Activated CD4-positive, alpha-beta T cell treated with anti-CD3 and anti-CD28 coated beads, Interleukin-2, amount 50 U/mL, for 4 hours (primary cell): ENCODE results near the gene ZCCHC2.

Experiments
- DNase-seq, 2 experiments: peaks; one replicate each; pipeline ENCODE4 v3.0.0-alpha.2; 2020

The ZCCHC2 gene

DNA sequence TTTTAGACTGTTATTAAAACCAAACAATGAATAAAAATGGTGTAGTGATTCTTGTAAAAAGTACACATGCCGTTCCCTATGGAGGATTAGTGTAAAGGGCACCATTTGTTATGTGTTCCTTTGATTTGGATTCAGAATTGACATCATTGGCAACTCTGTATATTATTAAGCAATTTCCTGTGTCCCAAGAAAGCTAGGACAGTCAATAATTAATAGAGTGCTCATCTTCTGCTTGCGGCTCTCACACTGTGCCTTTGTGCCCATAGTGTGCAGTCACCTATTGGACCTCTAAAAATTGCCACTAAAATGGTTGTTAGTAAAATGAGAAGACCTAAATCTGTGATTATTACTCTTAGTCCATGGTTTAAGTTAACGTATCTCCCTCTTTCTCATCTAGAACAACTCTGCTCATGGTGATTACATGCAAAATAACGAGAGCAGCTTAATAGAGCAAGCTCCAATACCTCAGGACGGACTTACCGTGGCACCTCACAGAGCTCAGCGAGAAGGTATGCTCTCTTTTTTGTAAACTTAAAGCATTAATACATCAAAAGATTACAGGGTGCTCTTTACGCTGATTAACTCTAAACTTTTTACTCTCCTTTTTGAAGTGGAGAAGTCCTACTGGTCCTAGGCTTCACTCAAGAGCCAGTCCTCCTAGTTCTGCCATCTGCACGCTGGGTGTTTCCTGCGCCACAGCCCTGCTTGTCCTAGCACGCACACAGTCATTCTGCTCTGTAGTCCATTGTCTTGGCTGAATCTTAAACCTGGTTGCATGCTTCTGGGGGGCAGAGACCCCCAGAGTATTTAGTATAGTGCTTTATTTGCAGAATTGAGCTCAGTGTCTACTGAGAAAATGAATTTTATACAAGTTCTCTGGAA is 16.7 kb downstream of the ZCCHC2 start:
- no peak for DNase-seq

DNA sequence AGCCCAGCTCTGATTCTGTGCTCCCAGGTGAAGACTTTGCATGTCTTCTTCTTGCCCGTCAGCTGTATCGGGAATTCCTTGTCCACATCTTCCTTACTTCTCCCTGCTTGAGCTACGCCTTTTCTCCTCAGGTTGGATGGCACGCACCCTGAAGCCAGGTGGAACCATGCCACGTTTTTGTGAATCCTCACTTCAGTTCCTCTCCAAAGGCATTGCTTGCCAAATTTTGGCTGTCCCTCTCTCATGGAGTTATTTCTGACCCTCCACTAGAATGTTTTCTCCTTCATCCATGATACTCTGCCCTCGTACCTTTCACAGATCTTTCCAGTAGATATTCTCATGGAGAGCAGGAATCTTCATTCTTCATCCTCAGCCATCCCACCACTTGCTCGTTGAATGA is 20.2 kb downstream of the ZCCHC2 start:
- DNase-seq, result no peak

DNA sequence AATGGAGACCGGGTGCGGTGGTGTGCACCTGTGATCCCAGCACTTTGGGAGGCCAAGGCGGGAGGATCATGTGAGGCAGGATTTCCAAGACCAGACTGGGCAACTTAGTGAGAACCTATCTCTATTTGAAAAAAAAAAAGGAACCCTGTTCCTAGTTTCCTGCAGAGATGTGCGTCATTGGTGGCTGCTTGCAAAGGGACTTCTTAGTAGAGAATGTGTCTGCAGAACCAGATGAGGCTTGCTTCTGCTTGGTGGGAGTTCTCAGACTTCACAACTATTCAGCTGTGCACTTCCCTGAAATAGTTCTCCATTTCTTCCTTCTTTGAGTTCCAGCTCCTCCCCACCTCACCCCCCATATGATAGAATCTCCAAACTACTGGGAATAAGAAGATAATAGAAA is 22.3 kb downstream of the ZCCHC2 start:
- no peak for DNase-seq

DNA sequence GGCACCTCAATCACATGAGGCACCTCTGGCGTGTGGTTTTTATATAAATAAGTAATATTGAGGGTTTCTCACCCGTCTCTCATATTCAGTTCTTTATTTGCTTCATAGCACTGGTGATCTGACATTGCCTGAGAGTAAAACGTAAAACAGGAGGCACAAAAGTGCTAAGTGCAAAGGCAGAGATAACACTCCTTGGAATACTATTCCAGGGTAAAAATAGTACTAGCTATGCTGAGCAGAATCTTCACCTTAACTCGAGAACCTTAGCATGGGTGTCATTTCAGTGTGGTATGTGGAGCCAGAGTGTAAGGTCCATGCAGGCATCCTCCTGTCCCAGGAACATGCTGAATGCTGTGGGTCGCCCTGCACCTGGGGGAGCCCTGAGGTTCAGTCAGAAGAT is 26.9 kb downstream of the ZCCHC2 start:
- DNase-seq, result no peak

DNA sequence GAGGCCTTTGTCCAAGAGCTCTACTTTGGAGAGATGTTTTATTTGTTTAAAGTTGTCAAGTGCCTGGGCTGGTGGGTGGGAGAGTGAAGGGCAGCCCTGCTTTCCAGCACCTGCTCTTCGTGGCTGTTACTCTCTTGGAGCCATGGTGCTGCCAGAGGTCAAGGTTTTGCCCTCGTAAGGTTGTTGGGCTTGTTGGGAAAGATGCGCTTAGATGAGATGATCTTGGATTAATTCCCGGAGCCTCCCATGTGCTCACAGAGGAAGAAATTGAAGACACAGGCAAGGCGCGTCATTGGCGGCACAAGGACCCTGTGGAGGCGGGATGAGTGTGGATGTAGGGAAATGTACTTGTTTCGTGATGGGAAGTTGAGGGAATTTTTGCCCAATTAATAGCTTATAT is 27.9 kb downstream of the ZCCHC2 start:
- no peak for DNase-seq

DNA sequence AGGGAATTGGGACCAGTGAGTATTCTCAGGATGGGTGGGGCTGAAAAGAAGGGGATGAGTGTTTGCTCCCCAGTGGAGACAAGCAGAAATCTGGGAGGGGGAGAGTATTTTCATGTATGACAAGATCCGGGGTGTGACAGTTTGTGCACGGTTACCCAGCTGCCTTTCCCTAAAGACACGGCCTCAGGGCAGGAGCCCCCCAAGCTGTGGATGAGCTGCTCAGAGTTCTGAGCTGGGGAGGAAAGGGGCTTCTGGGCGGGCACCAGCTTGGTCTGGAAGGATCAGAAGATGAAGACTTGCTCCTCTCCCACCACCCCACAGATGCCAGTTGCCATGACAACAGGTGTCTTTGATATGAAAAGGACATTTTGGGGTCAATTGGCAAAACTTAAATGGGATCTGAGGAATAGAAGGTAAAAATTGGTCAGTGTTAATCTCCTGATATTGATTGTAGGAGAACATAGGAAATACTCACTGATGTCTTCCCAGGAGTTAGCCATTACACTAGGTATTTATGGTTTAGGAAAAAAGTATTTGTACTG is 29.2 kb downstream of the ZCCHC2 start:
- no peak for DNase-seq

DNA sequence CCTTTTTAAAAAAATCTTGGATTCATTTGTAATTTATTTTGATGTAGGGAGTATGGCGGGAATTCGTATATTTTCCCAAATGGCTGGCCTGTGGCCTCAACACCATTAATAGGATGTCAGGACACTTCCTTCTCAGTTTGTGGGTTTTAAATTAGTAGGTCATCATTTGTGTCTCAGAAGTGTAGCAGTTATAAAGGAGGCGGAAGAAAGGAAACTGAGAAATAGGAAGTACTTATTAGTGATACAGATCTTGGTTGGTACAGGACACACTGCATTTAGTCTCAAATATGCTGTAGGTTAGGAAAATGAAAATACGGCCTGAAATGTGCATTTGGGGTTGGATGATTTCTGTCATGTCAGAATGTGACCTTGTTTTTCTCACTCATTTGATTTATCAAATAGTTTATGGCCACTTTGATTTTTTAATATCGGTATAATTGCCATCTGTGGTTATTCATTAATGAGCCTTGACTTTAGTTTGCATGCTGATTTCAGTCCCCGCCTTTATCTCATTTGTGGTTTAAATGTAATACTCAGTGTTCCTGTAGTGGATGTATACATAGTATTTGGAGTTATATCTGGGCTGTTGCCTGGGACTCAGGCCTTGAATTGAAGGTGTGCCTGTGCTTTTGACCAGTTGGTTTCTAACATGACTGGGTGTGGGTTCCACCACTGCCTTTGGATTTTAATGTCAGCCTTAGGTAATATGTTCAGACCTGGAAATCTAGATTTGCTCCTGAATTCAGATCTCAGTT is 31.4 kb downstream of the ZCCHC2 start:
- DNase-seq, result no peak

DNA sequence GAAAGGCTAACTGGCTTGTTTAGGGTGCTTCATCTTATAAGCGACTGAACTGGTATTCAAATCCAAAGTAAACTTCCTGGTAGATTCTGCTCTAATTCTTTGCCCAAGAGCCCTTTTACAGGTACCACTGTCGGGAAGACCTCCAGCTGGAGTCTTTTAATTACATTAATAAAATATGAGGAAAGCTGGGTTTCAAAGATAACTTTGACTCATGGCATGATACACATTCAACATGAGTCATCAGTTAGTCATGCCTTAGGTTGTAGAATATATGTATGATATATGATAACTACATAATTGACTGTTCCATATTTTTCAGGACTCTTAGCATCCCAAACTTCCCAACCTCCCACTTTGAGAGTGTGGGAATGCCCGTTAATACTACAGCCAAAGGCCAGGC is 32.3 kb downstream of the ZCCHC2 start:
- no peak for DNase-seq

DNA sequence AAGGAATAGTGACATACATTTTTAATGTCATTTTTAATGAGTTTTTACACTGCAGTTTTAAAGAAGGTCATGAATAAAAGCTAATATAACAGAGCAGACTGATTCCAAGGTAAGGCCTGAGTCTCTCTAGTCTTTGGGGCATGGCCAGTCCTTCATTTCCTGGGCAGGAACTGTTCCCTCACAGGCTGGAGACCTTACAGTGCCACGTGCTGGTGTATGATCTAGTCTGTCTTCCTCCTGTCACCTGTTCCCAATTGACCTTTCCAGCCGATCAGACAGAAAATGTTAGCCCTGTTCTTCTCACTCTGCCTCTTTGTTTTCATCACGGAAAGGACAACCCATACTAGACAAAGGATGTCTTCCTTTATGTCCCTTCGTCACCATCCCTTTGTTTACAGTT is 33.6 kb downstream of the ZCCHC2 start:
- DNase-seq, result no peak

DNA sequence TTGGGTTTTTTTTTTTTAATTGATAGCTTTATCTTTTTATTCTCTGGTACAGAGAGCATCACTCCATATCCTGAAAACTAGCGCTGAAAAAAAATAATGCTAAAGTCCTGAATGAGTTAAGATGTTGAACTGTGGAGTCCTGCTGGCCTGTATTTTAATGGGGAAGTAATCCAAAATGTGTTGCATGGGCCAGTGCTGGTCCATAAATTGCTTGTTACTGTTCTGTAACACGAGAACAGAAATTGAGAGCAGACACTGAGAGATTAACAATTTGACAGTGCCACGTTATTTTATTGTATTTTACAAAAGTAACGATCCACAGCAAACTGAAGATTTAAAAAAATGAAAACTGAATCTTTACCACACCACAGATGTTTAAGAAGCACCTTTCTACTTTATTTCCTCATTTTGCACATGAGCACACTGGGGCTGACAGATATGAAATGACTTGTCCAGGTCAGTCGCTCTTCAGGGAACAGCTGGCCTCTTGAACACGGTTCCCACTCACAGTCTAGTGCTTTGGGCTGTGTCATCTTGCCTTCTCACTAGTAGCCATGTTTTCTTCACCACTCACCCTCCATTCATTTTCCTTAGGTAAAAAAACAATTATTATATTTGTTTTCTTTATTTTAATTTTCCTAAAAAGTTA is 35.3 kb downstream of the ZCCHC2 start:
- no peak for DNase-seq

DNA sequence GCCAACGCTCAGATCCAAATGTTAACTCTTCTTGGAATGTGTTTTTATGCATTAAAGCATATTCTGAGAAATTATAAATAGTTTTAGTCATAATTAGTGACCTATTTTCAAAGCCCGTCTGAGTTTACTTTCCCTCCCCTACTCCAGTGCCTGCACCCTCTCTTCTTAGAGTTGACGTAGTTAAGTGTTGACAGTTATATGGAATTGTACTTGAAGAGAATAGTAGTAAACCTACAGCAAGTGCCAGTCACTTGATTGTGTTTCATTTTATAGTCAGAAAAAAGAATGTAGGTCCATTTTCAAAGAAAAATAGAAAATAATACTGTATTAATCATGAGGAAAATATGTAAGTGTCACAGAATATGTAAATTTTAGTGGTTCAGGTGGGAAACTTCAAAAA is 41.2 kb downstream of the ZCCHC2 start:
- DNase-seq, result no peak

DNA sequence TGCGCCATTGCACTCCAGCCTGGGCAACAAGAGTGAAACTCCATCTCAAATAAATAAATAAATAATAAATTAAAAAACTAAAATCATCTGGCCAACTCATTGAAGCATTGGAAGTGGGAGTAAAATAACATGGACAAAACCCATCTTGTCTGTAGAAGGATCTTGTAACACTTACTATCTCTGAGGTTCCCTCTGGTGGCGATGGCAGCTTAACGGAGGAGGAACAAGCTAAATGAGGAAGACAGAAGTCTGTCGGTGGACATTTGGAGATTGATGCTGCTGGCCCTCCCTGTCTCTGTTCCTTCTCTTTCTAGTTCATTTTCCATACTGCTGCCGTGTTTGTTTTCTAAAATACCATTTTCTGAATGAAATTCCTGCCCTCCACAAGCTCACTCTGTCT is 43.4 kb downstream of the ZCCHC2 start:
- no peak for DNase-seq

DNA sequence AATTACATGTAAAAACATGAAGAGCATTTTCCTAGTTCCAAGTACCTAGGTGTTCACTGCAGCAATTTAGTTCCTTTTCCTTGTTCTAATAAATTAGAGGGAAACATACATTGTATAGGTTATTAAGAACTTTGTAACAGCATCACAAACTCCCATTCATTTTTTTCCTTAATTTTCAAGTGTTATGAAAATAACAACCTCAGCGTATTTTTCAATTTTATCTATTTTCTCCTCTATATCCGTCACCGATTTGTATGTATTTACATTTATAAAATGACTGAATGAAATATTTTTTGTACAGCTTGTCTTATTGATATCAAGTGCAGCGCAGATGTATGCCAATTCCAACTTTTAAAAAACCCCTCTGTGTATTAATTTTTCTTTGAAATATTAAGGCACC is 44.0 kb downstream of the ZCCHC2 start:
- DNase-seq, result no peak

DNA sequence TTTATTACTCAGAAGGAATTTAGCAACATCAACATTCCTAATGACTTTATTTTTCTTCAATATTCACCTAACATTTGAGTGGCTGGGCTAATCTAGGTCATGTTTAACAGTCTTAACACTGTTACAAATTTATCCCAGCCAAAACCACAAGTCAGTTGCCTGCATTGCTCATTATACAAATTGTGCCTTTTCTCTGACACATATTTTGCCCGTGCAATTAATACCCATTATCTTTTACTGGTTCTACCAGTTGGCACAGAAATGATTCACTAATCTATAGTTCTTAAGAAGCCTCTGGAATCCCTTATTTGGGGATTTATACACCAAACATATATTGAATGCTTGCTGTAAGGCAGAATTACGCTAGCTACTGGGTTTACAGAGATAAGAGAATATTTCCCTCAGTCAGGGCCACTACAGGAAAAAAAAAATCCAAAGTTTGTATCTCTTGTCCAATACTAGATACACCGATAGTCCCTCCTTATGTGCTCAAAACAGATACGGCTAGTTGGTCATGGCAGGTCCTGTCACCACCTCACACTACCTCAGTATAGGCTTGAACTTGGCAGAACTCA is 46.3 kb downstream of the ZCCHC2 start:
- DNase-seq, result no peak

DNA sequence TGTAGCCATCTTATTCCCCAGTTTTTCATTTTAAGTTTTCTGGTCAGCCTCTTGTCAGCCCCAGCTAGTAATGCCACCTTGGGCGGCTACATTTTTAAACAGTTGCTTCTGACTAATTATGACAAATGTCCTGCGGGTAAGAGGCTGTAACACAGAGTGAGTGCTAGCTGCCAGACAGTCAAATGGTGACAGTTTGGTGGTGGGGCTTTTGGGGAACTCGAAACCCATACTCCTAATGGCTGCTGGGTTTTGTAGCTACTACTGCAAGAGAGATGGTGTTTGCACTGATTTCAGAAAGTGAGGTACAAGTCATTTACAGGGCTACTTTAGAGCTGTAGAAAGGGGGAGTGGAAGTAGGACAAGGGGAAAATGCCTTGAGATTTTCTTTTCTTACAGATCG is 48.2 kb downstream of the ZCCHC2 start:
- no peak for DNase-seq

DNA sequence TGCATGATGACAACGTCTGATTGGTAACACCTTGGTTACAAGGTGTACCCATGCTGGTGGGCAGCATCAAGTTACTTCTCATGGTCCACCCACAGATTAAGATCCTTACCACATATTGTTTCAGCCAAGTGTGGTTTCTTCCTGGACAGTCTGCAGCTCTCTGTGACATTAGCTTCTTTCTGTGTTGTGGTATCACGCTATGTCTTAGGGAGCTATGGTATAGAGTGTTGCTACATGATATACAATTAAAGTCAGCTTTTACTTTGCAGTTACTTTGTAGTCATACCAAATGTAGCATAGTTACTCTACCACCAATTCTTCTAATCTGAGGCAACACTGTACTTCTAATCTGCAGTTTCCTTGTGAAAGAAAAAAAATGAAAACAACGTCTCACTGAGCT is 48.8 kb downstream of the ZCCHC2 start:
- no peak for DNase-seq

DNA sequence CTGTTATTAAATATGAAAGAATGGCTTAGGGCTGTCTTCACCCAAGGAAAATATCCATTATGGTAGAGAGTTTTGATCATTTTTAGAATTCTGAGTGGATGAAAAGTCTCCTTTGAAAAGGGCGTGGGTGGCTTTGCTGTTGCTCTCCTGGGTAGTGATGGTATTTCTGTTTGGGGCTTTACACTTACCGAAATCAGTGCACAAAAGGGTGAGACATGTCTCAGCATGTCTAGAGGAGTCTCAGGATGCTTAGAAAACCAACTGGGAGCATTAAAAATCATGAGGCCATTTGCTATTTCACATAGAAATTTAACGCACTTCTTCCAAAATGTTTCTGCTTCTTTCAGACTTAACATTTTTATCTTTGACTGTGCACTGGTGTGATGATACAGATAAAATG is 49.6 kb downstream of the ZCCHC2 start:
- no peak for DNase-seq

DNA sequence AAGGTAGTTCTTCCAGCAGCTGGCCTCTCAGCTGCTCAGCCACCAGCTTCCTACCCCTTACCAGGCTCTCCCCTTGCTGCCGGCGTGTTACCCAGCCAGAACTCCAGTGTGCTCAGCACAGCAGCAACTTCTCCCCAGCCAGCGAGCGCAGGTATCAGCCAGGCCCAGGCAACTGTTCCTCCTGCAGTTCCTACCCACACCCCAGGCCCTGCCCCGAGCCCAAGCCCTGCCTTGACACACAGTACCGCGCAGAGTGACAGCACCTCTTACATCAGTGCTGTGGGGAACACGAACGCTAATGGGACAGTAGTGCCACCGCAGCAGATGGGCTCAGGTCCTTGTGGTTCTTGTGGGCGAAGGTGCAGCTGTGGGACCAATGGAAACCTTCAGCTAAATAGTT is 52.0 kb downstream of the ZCCHC2 start:
- no peak for DNase-seq

DNA sequence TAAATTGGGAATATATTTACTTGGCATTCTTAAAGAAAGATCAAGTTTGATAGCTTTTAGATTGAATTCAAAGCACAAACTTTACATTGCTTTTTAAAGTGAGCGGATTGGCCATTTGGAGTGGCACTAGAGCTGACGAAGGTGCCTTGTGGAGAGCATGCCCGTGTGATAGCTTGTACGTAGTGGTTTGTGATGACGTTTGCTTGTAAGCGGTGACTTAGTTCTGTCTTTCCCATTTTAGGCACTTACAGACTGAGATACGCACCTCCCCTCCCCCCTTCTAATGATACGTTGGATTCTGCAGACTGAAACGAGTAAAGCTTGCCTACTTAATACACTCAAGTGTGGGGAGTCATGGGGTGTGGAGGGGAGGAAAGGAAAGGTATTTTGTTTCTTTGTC is 53.4 kb downstream of the ZCCHC2 start:
- no peak for DNase-seq

DNA sequence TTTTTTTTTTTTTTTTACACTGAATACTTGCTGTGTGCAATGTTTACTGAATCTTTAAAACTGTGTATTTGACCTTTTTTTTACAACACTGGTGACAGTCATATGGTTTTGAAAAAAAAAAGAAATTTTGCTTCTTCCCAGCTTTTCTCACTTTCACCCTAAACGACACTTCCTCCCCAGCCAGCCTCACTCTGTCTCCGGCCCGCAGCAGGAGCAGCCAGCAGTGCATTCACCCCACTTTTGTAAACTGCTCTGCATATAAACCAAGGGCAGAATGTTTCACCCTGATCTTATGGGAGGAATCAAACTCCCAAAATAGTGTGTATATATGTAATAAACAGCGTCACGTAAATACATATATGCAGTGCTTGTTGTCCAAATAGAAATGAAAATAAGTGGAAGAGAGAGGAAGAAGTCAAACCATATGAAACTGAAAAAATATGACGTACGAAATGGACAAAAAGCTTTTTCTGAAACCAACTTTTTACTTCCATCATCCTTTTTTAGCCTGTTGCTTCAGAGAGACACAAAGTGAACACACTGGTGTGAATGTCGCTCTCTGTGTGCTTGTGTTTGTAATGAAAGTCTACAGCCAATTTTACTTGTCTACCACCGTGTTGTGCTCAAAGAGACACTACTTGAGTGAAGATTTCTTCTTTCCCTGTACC is 54.2 kb downstream of the ZCCHC2 start:
- no peak for DNase-seq

DNA sequence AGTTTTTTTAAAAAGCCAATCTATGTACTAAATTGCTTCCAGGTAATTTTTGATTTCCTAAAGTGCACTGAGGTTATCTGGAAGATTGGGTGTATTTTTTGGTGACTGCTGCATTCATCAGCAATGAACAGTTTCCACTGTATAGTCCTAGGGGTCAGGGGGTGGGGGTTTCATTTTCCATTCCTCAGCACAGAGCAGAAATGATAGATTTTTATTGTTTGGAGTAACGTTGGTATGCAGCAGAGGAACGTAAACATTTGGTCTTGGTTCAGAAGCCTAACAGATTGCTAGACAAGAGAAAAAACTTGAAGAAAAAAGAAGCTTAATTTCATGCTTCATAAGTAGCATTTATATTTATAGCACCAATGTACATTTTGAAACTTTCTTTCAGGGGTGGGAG is 54.9 kb downstream of the ZCCHC2 start:
- DNase-seq, result no peak

DNA sequence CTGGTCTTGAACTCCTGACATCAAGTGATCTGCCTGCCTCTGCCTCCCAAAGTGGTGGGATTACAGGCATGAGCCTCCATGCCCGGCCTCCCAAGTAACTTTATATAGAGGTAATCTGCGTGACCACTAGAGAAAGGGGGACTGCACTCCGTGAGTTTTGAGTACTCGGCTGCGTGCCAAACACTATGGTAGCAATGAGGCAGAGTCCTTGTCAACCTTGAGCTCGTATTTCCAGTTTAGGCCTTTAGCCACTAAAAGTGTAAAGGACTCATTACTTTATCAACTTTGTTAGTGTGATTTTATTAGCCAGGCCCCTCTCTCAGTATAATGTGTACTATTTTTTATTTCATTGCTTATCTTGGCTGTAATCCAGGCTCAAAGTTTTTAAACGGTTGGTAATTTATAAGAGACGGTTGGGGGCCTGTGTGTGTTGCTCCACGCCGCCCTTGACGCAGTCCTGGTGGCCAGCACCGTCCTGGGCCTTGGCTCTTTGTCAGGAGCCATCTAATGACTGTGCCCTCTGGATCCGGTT is 56.2 kb downstream of the ZCCHC2 start:
- no peak for DNase-seq
